ENCODE measurements around the gene SEMA4D. TPM values are rescaled to one million over a fixed set of nuclear protein-coding genes. Genes with fewer than 3 reads are reported as not detected.
"Not testable (repeated sequence)": the region's sequence is repeated elsewhere in the genome, so short reads cannot be mapped to it uniquely, and the experiment has no call there.

SEMA4D gene
- total RNA-seq, 2 donors from 2014 or later, result 17.1 to 52.7 TPM

DNA sequence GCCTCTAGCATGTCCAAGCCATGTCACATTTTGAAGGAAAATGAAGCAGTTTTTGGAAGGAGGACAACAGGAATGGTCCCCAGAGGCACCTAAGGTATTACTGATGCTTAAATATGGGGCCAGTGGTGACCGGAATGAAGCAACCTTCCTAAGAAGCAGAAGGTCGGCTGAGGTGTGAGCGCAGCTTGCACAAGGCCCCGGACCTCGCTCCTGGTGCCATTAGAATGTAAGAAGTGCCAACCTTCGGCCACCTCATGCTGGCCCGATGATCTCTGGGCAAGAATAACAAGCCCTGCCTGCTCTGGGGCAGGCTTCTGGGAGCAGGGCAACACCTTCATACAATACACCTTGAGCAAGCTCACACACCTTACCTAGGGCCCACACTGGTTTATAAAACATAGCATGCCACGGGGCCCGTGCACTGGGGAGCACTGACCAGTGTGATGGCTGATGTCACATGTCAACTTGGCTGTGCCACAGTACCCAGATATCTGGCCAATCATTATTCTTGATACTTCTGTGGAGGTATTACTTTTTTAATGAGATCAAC, 21.9 kb downstream of the SEMA4D start:
- H3K4me1 ChIP-seq (replicated peaks), result peaks cover 12% of the 10 kb centered on the region
- no peaks in the 10 kb centered on the region for H3K27me3 ChIP-seq (replicated peaks; ENCODE audit: insufficient read depth)
- DNase-seq (ENCODE audit: low spot score), result no peak
- H3K27ac ChIP-seq, result no peak overlapping the region
- TF ChIP-seq POLR2AphosphoS5 (IDR thresholded peaks at IDR 0.05) (no peak), POLR2A (IDR thresholded peaks at IDR 0.05) (no peak)
- TF ChIP-seq, protein P1, sequence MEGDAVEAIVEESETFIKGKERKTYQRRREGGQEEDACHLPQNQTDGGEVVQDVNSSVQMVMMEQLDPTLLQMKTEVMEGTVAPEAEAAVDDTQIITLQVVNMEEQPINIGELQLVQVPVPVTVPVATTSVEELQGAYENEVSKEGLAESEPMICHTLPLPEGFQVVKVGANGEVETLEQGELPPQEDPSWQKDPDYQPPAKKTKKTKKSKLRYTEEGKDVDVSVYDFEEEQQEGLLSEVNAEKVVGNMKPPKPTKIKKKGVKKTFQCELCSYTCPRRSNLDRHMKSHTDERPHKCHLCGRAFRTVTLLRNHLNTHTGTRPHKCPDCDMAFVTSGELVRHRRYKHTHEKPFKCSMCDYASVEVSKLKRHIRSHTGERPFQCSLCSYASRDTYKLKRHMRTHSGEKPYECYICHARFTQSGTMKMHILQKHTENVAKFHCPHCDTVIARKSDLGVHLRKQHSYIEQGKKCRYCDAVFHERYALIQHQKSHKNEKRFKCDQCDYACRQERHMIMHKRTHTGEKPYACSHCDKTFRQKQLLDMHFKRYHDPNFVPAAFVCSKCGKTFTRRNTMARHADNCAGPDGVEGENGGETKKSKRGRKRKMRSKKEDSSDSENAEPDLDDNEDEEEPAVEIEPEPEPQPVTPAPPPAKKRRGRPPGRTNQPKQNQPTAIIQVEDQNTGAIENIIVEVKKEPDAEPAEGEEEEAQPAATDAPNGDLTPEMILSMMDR (IDR thresholded peaks at IDR 0.05), result no peak
- H3K4me3 ChIP-seq, result no peak overlapping the region
- intact Hi-C loops (cut with DNase I), result no loop called here
- H3K36me3 ChIP-seq, result no peaks in the 10 kb centered on the region
- H3K9me3 ChIP-seq, result no peaks in the 10 kb centered on the region
- WGBS, result 91% methylated on average over 9 of the region's 9 CpGs

GRCh38 chr9:89474939-89475338, 23.0 kb downstream of the SEMA4D start:
- DNase-seq (ENCODE audit: low spot score), result no peak
- H3K27me3 ChIP-seq (replicated peaks; ENCODE audit: insufficient read depth), result no peaks in the 10 kb centered on the region
- no peak for TF ChIP-seq POLR2A (IDR thresholded peaks at IDR 0.05)
- TF ChIP-seq, protein P1 (IDR thresholded peaks at IDR 0.05), result no peak
- no peak for TF ChIP-seq POLR2AphosphoS5 (IDR thresholded peaks at IDR 0.05)
- intact Hi-C loops (cut with DNase I), result no loop called here
- H3K36me3 ChIP-seq, result no peaks in the 10 kb centered on the region
- H3K4me3 ChIP-seq, result no peak overlapping the region
- no peaks in the 10 kb centered on the region for H3K9me3 ChIP-seq
- peak overlapping the region; percentile 16 to 65 for H3K27ac ChIP-seq
- peaks cover 12% of the 10 kb centered on the region for H3K4me1 ChIP-seq (replicated peaks)
- WGBS, result 60% methylated on average over 3 of the region's 3 CpGs

DNA sequence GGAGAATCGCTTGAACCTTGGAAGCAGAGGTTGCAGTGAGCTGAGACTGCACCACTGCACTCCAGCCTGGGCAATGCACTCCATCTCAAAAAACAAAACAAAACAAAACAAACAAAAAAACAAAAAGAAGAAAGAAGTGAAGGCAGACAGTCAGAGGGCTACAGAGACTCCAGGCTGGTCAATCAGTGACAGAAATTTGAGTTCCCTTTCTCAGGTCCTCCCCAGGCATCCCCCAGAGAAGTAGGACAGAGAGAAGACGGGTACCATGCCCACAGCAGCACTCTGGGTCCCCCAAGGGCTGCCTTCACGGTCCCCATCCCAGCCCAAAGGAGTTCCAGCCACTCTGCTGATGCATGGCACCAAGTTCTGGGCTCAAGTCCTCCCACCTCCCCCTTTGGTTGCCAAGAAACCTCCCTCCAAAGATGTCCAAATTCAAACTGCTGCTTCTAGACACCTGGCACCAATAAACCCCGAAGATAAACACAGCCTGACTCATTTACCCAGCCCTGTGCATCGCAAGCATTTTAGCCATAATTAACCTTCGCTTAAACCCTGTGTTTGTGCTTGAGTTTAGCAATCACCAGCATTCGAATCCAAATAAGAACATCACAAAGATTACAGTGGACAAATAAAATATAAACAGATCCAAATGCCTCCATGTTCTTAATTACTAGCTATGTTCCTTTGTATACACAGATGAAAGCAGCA, 24.0 kb downstream of the SEMA4D start:
- H3K4me3 ChIP-seq, result no peak overlapping the region
- TF ChIP-seq POLR2A (IDR thresholded peaks at IDR 0.05) (no peak), POLR2AphosphoS5 (IDR thresholded peaks at IDR 0.05) (peak; percentile 65)
- TF ChIP-seq, protein P1 (IDR thresholded peaks at IDR 0.05), result no peak
- H3K27me3 ChIP-seq (replicated peaks; ENCODE audit: insufficient read depth), result no peaks in the 10 kb centered on the region
- 53% methylated on average over 7 of the region's 7 CpGs for WGBS
- H3K9me3 ChIP-seq, result no peaks in the 10 kb centered on the region
- no peaks in the 10 kb centered on the region for H3K36me3 ChIP-seq
- no peak for DNase-seq (ENCODE audit: low spot score)
- peak overlapping the region; percentile 22 to 65 for H3K27ac ChIP-seq
- intact Hi-C loops (cut with DNase I), result no loop called here
- H3K4me1 ChIP-seq (replicated peaks), result peaks cover 12% of the 10 kb centered on the region

DNA sequence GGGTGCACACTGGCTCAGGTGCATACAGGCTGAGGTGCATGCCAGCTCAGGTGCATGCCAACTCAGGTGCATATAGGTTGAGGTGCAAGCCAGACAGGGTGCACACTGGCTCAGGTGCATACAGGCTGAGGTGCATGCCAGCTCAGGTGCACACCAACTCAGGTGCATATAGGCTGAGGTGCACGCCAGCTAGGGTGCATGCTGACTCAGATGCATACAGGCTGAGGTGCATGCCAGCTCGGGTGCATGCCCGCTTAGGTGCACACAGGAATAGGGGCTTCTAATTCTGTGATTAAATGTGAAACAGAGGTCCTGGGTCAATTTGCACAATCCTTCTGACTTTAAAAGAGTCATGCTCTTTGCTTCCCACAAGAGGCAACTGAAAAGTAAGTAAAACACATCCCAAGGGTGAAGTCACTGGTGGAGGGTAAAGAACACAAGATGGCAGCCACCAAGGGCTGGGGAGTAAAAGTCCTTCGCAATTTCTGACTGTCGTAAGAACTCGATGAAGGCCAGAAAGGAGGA, 26.1 kb downstream of the SEMA4D start:
- intact Hi-C loops (cut with DNase I); H3K9me3 ChIP-seq; H3K36me3 ChIP-seq; DNase-seq (ENCODE audit: low spot score); H3K27ac ChIP-seq; H3K4me3 ChIP-seq; H3K27me3 ChIP-seq (replicated peaks; ENCODE audit: insufficient read depth); H3K4me1 ChIP-seq (replicated peaks): not testable (repeated sequence)
- 96% methylated on average over 5 of the region's 6 CpGs for WGBS

DNA sequence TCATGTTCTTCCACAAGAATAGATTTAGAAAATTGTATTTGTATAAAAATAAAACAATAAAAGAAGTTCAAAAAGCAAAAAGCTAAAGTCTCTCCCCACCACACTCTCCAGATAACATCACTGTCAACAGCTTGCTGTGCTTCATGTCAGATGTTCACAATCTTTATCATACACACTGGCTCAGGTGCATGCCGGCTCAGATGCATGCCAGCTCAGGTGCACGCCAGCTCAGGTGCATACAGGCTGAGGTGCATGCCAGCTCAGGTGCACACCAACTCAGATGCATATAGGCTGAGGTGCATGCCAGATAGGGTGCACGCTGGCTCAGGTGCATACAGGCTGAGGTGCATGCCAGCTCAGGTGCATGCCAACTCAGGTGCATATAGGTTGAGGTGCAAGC, 26.5 kb downstream of the SEMA4D start:
- no peak overlapping the region for H3K4me3 ChIP-seq
- DNase-seq (ENCODE audit: low spot score), result no peak
- WGBS, result 79% methylated on average over 3 of the region's 3 CpGs
- H3K9me3 ChIP-seq, result no peaks in the 10 kb centered on the region
- no peaks in the 10 kb centered on the region for H3K27me3 ChIP-seq (replicated peaks; ENCODE audit: insufficient read depth)
- no peaks in the 10 kb centered on the region for H3K36me3 ChIP-seq
- no peak overlapping the region for H3K27ac ChIP-seq
- peaks cover 8% of the 10 kb centered on the region for H3K4me1 ChIP-seq (replicated peaks)
- TF ChIP-seq, protein P1 (IDR thresholded peaks at IDR 0.05), result no peak
- TF ChIP-seq POLR2AphosphoS5 (IDR thresholded peaks at IDR 0.05) (no peak), POLR2A (IDR thresholded peaks at IDR 0.05) (no peak)
- intact Hi-C loops (cut with DNase I), result no loop called here

Measured in prostate gland (tissue), 2 donors.